ENCODE data around the gene FPGS.

Gene FPGS

GRCh38 chr9:127838375-127839078 is 35.8 kb downstream of the FPGS start:
- TF ChIP-seq FOXP2 (optimal IDR thresholded peaks at IDR 0.05; ENCODE audit: borderline replicate concordance, extremely low read depth, extremely low read length, insufficient read depth) (peak; percentile 11), TAF1 (IDR thresholded peaks at IDR 0.05; ENCODE audit: borderline replicate concordance, insufficient read depth, low read length) (no peak), REST (IDR thresholded peaks at IDR 0.05; ENCODE audit: insufficient read depth in 1 of 2, low read depth in 2 of 2, low read length in 2 of 2) (no peak), SIN3A (IDR thresholded peaks at IDR 0.05; ENCODE audit: borderline replicate concordance, insufficient read depth, low read length) (no peak)

GRCh38 chr9:127841087-127841835 is 38.6 kb downstream of the FPGS start:
- TF ChIP-seq FOXP2 (optimal IDR thresholded peaks at IDR 0.05; ENCODE audit: borderline replicate concordance, extremely low read depth, extremely low read length, insufficient read depth): no peak

- TF ChIP-seq TAF1 (IDR thresholded peaks at IDR 0.05; ENCODE audit: borderline replicate concordance, insufficient read depth, low read length) (no peak), POLR2AphosphoS5 (IDR thresholded peaks at IDR 0.05; ENCODE audit: low read depth, low read length) (no peak), REST (IDR thresholded peaks at IDR 0.05; ENCODE audit: insufficient read depth in 1 of 2, low read depth in 2 of 2, low read length in 2 of 2) (no peak), FOXP2 (optimal IDR thresholded peaks at IDR 0.05; ENCODE audit: borderline replicate concordance, extremely low read depth, extremely low read length, insufficient read depth) (no peak), SIN3A (IDR thresholded peaks at IDR 0.05; ENCODE audit: borderline replicate concordance, insufficient read depth, low read length) (no peak)
These were observed 42.2 kb downstream of the FPGS start for GRCh38 chr9:127844821-127845359.

GRCh38 chr9:127846443-127847177 is 43.9 kb downstream of the FPGS start:
- no peak for TF ChIP-seq TAF1 (IDR thresholded peaks at IDR 0.05; ENCODE audit: borderline replicate concordance, insufficient read depth, low read length)

GRCh38 chr9:127847178-127847510 is 44.5 kb downstream of the FPGS start:
- no peak for TF ChIP-seq SIN3A (IDR thresholded peaks at IDR 0.05; ENCODE audit: borderline replicate concordance, insufficient read depth, low read length)
- no peak for TF ChIP-seq TAF1 (IDR thresholded peaks at IDR 0.05; ENCODE audit: borderline replicate concordance, insufficient read depth, low read length)
- no peak for TF ChIP-seq REST (IDR thresholded peaks at IDR 0.05; ENCODE audit: insufficient read depth in 1 of 2, low read depth in 2 of 2, low read length in 2 of 2)
- TF ChIP-seq FOXP2 (optimal IDR thresholded peaks at IDR 0.05; ENCODE audit: borderline replicate concordance, extremely low read depth, extremely low read length, insufficient read depth): no peak
- TF ChIP-seq POLR2AphosphoS5 (IDR thresholded peaks at IDR 0.05; ENCODE audit: low read depth, low read length): no peak
